Adrenal gland (tissue), 5 donors: ENCODE measurements around the gene EBF3.

ENCODE experiments used
- POLR2A ChIP-seq, 2 donors: fragments of 450-650 bp; IDR thresholded peaks; one replicate each; pipeline ENCODE4 v1.6.1; 2017; ENCODE audit warnings: antibody characterized with exemption in 2 of 2, mild to moderate bottlenecking in 2 of 2, moderate library complexity in 1 of 2
- TF ChIP-seq, protein P1 (sequence below), 6 experiments: fragments of 450-650 bp in 4 of 6; fragments of 200-600 bp in 2 of 6; sonication (generic) in 1 of 6; IDR thresholded peaks; 1 replicate in 5 of 6; 2 replicates in 1 of 6; pipeline versions ENCODE4 v1.5.1 to v1.8.0; 2016 to 2021; ENCODE audit warnings: antibody characterized with exemption in 6 of 6, mild to moderate bottlenecking in 2 of 6, moderate library complexity in 1 of 6
- donor health status: DM: no; HTN: no; CAD: no.

DNA sequence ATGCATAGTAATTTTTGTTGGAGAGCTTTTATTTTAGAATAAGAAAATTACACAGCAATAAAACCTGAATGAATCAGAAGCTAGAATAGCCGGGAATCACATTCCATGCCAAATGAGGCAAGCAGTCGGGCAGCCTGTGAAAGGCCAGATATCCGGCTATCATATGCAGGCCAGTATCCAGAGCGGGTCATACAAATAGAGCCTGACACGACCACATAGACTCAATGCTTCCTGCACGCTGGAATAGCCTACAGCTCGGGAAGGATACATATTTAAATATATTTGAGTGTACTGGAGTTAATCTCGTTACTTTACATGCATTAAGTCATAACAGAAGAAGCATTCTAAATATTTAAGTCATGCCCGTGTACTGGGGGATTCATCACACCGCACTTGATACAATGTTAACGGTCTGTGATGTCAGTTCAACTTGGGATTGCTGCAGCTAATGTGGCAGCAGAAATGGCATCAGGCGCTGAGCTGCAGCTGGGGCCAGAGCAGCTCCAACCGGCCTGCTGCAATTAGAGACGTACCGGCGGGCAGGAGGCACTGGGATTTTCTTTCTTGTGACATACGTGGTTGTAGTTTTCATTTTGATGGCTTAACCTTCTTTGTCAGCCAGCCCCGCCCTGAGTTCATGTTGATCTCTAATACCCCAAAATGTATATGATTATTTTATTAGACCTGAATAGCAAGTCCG is 112.0 kb downstream of the EBF3 start:
- TF ChIP-seq, protein P1, sequence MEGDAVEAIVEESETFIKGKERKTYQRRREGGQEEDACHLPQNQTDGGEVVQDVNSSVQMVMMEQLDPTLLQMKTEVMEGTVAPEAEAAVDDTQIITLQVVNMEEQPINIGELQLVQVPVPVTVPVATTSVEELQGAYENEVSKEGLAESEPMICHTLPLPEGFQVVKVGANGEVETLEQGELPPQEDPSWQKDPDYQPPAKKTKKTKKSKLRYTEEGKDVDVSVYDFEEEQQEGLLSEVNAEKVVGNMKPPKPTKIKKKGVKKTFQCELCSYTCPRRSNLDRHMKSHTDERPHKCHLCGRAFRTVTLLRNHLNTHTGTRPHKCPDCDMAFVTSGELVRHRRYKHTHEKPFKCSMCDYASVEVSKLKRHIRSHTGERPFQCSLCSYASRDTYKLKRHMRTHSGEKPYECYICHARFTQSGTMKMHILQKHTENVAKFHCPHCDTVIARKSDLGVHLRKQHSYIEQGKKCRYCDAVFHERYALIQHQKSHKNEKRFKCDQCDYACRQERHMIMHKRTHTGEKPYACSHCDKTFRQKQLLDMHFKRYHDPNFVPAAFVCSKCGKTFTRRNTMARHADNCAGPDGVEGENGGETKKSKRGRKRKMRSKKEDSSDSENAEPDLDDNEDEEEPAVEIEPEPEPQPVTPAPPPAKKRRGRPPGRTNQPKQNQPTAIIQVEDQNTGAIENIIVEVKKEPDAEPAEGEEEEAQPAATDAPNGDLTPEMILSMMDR (IDR thresholded peaks at IDR 0.05), result no peak
- no peak for TF ChIP-seq POLR2A (IDR thresholded peaks at IDR 0.05)
